ENCODE measurements around the gene ACTG2.
"Not testable (repeated sequence)": the region's sequence is repeated elsewhere in the genome, so short reads cannot be mapped to it uniquely, and the experiment has no call there.

The ACTG2 gene

DNA sequence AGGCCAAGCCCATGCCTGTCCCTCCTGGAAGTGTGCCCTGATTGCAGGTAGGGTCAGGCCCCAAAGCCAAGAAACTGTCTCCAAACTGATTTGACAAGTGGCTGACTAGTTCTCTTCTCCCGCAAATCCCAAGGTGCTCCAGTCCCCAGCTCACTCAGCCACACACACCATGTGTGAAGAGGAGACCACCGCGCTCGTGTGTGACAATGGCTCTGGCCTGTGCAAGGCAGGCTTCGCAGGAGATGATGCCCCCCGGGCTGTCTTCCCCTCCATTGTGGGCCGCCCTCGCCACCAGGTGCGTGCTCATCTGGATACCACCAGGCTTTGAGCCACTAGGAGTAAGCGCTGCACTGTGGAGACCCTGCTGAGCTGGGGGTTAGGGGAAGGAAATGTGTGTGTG, 8.3 kb downstream of the ACTG2 start:
- no peak overlapping the region for H3K4me2 ChIP-seq (ENCODE audit: low read length)
- H4K91ac ChIP-seq (ENCODE audit: low read depth, low read length): no peak overlapping the region
- peak overlapping the region; percentile 30 for H4K12ac ChIP-seq (ENCODE audit: low read depth, low read length)
- no peak overlapping the region for H2BK120ac ChIP-seq (ENCODE audit: insufficient read depth, low read length, poor library complexity)
- no peaks in the 10 kb centered on the region for H3K9me3 ChIP-seq (ENCODE audit: insufficient read depth, low read depth, low read length)
- no peaks in the 10 kb centered on the region for H3K79me2 ChIP-seq (ENCODE audit: control insufficient read depth, insufficient read depth, low read length, poor library complexity)
- no peak overlapping the region for H2BK5ac ChIP-seq (ENCODE audit: low read depth, low read length, poor library complexity)
- no peaks in the 10 kb centered on the region for H3K36me3 ChIP-seq (ENCODE audit: control insufficient read depth in 1 of 2, insufficient read depth in 2 of 2, low read length in 2 of 2)
- H3K4me3 ChIP-seq (ENCODE audit: low read depth, low read length): no peak overlapping the region
- H3K27ac ChIP-seq (ENCODE audit: low read depth, low read length): no peak overlapping the region
- H2BK12ac ChIP-seq (ENCODE audit: low read length): no peak overlapping the region
- H3K14ac ChIP-seq (ENCODE audit: low read length): no peak overlapping the region
- DNase-seq: no peak
- peak overlapping the region; percentile 46 for H2AK5ac ChIP-seq (ENCODE audit: low read length)
- WGBS (ENCODE audit: extremely low coverage, insufficient coverage, insufficient read length): no CpG with 5 or more reads among the region's 10 CpGs
- H3K23ac ChIP-seq (ENCODE audit: low read length): no peak overlapping the region
- no peak overlapping the region for H2AFZ ChIP-seq (ENCODE audit: insufficient read depth, low read length, poor library complexity)
- no peaks in the 10 kb centered on the region for H3K27me3 ChIP-seq (ENCODE audit: insufficient read depth, low read length)
- H3K79me1 ChIP-seq (ENCODE audit: low read length): no peaks in the 10 kb centered on the region
- no peaks in the 10 kb centered on the region for H3K4me1 ChIP-seq (ENCODE audit: control insufficient read depth in 1 of 2, insufficient read depth in 2 of 2, low read length in 2 of 2)
- no peak overlapping the region for H3K4ac ChIP-seq (ENCODE audit: low read depth, low read length)
- H3K18ac ChIP-seq (ENCODE audit: low read length): no peak overlapping the region
- H3K9ac ChIP-seq (ENCODE audit: low read length): no peak overlapping the region
- no peak overlapping the region for H4K8ac ChIP-seq (ENCODE audit: low read depth, low read length)

DNA sequence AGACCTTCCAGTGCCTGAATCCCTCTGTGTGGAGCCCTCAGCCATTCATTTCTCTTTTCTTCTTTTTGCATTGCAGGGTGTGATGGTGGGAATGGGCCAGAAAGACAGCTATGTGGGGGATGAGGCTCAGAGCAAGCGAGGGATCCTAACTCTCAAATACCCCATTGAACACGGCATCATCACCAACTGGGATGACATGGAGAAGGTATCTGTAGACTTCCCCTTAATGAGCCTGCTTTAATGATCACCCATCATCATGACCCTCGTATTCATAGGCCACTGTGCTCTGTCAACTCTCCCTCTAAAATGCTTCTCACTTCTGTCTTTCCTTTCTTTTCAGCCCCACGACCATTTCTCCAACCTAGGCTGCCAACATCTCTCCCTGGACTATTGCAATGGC, 9.5 kb downstream of the ACTG2 start:
- Histone ChIP-seq H3K9me3 (ENCODE audit: insufficient read depth, low read depth, low read length) (no peaks in the 10 kb centered on the region), H3K14ac (ENCODE audit: low read length) (no peak overlapping the region), H3K23ac (ENCODE audit: low read length) (peak overlapping the region; percentile 27)

DNA sequence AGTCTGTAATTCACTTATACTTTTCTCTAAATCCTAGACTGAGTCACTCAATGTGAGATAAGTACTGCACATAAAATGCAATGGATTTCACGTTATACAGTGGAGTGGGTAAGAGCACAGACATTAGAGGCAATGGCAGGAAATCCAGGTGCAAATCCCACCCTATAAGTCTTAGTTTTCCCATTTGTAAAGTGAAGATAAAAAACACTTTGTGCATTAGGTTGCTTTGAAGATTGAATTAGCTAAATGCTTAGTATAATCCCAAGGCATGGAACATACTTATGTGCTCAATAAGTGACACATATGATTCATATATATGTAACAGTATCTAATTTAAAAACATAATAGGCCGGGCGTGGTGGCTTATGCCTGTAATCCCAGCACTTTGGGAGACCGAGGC, 10.5 kb downstream of the ACTG2 start:
- no peak overlapping the region for H2BK120ac ChIP-seq (ENCODE audit: insufficient read depth, low read length, poor library complexity)
- no peaks in the 10 kb centered on the region for H3K79me2 ChIP-seq (ENCODE audit: control insufficient read depth, insufficient read depth, low read length, poor library complexity)
- no peaks in the 10 kb centered on the region for H3K9me3 ChIP-seq (ENCODE audit: insufficient read depth, low read depth, low read length)
- no peak overlapping the region for H3K27ac ChIP-seq (ENCODE audit: low read depth, low read length)
- H3K4ac ChIP-seq (ENCODE audit: low read depth, low read length): no peak overlapping the region
- H2AFZ ChIP-seq (ENCODE audit: insufficient read depth, low read length, poor library complexity): no peak overlapping the region
- no peak overlapping the region for H2AK5ac ChIP-seq (ENCODE audit: low read length)
- no peak overlapping the region for H3K9ac ChIP-seq (ENCODE audit: low read length)
- WGBS (ENCODE audit: extremely low coverage, insufficient coverage, insufficient read length): no CpG with 5 or more reads among the region's 4 CpGs
- no peak overlapping the region for H2BK12ac ChIP-seq (ENCODE audit: low read length)
- H3K18ac ChIP-seq (ENCODE audit: low read length): no peak overlapping the region
- DNase-seq: no peak
- no peak overlapping the region for H4K12ac ChIP-seq (ENCODE audit: low read depth, low read length)
- no peak overlapping the region for H4K8ac ChIP-seq (ENCODE audit: low read depth, low read length)
- no peak overlapping the region for H3K14ac ChIP-seq (ENCODE audit: low read length)
- no peaks in the 10 kb centered on the region for H3K27me3 ChIP-seq (ENCODE audit: insufficient read depth, low read length)
- H3K4me3 ChIP-seq (ENCODE audit: low read depth, low read length): no peak overlapping the region
- H2BK5ac ChIP-seq (ENCODE audit: low read depth, low read length, poor library complexity): no peak overlapping the region
- H3K36me3 ChIP-seq (ENCODE audit: control insufficient read depth in 1 of 2, insufficient read depth in 2 of 2, low read length in 2 of 2): no peaks in the 10 kb centered on the region
- H4K91ac ChIP-seq (ENCODE audit: low read depth, low read length): no peak overlapping the region
- H3K79me1 ChIP-seq (ENCODE audit: low read length): no peaks in the 10 kb centered on the region
- H3K4me1 ChIP-seq (ENCODE audit: control insufficient read depth in 1 of 2, insufficient read depth in 2 of 2, low read length in 2 of 2): no peaks in the 10 kb centered on the region
- H3K23ac ChIP-seq (ENCODE audit: low read length): no peak overlapping the region
- H3K4me2 ChIP-seq (ENCODE audit: low read length): no peak overlapping the region

More for the DNA sequence above, 9.5 kb downstream of the ACTG2 start:
- Histone ChIP-seq H4K8ac (ENCODE audit: low read depth, low read length) (no peak overlapping the region), H2BK120ac (ENCODE audit: insufficient read depth, low read length, poor library complexity) (no peak overlapping the region), H3K18ac (ENCODE audit: low read length) (no peak overlapping the region), H3K4ac (ENCODE audit: low read depth, low read length) (no peak overlapping the region), H3K4me2 (ENCODE audit: low read length) (no peak overlapping the region), H3K4me1 (ENCODE audit: control insufficient read depth in 1 of 2, insufficient read depth in 2 of 2, low read length in 2 of 2) (no peaks in the 10 kb centered on the region), H3K27me3 (ENCODE audit: insufficient read depth, low read length) (no peaks in the 10 kb centered on the region), H4K91ac (ENCODE audit: low read depth, low read length) (no peak overlapping the region), H3K4me3 (ENCODE audit: low read depth, low read length) (no peak overlapping the region), H2BK12ac (ENCODE audit: low read length) (no peak overlapping the region), H2BK5ac (ENCODE audit: low read depth, low read length, poor library complexity) (no peak overlapping the region), H3K9ac (ENCODE audit: low read length) (no peak overlapping the region), H3K79me1 (ENCODE audit: low read length) (no peaks in the 10 kb centered on the region), H3K79me2 (ENCODE audit: control insufficient read depth, insufficient read depth, low read length, poor library complexity) (no peaks in the 10 kb centered on the region), H3K36me3 (ENCODE audit: control insufficient read depth in 1 of 2, insufficient read depth in 2 of 2, low read length in 2 of 2) (no peaks in the 10 kb centered on the region), H2AK5ac (ENCODE audit: low read length) (no peak overlapping the region), H2AFZ (ENCODE audit: insufficient read depth, low read length, poor library complexity) (no peak overlapping the region), H3K27ac (ENCODE audit: low read depth, low read length) (no peak overlapping the region), H4K12ac (ENCODE audit: low read depth, low read length) (no peak overlapping the region)
- no CpG with 5 or more reads among the region's 4 CpGs for WGBS (ENCODE audit: extremely low coverage, insufficient coverage, insufficient read length)
- DNase-seq: no peak

DNA sequence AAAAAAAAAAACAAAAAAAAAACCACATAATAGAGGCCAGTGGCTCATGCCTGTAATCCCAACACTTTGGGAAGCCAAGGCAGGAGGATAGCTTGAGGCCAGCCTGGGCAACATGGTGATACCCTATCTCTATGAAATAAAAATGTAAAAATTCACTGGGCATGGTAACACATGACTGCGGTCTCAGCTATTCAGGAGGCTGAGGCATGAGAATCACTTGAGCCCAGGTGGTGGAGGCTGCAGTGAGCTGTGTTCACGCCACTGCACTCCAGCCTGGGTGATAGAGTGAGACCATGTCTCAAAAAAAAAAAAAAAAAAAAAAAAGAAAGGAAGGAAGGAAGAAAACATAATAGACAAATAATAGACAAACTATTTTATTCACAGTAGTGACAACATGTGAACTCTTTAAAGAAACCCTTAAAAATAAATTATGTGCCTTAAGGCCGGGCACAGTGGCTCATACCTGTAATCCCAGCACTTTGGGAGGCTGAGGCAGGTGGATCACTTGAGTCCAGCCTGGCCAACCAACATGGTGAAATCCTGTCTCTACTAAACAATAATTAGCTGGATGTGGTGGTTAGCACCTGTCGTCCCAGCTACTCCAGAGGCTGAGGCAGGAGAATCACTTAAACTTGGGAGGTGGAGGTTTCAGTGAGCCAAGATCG, 11.3 kb downstream of the ACTG2 start:
- H3K4me1 ChIP-seq (ENCODE audit: control insufficient read depth in 1 of 2, insufficient read depth in 2 of 2, low read length in 2 of 2); H4K12ac ChIP-seq (ENCODE audit: low read depth, low read length); H3K9ac ChIP-seq (ENCODE audit: low read length); H4K91ac ChIP-seq (ENCODE audit: low read depth, low read length); H2BK12ac ChIP-seq (ENCODE audit: low read length); H3K79me2 ChIP-seq (ENCODE audit: control insufficient read depth, insufficient read depth, low read length, poor library complexity); H2AK5ac ChIP-seq (ENCODE audit: low read length); H3K4me3 ChIP-seq (ENCODE audit: low read depth, low read length); H3K4me2 ChIP-seq (ENCODE audit: low read length); H3K4ac ChIP-seq (ENCODE audit: low read depth, low read length); H2BK120ac ChIP-seq (ENCODE audit: insufficient read depth, low read length, poor library complexity); DNase-seq; H3K79me1 ChIP-seq (ENCODE audit: low read length); H4K8ac ChIP-seq (ENCODE audit: low read depth, low read length); H3K36me3 ChIP-seq (ENCODE audit: control insufficient read depth in 1 of 2, insufficient read depth in 2 of 2, low read length in 2 of 2); H3K18ac ChIP-seq (ENCODE audit: low read length); H3K14ac ChIP-seq (ENCODE audit: low read length); H2AFZ ChIP-seq (ENCODE audit: insufficient read depth, low read length, poor library complexity); H2BK5ac ChIP-seq (ENCODE audit: low read depth, low read length, poor library complexity); H3K27me3 ChIP-seq (ENCODE audit: insufficient read depth, low read length); H3K27ac ChIP-seq (ENCODE audit: low read depth, low read length); H3K9me3 ChIP-seq (ENCODE audit: insufficient read depth, low read depth, low read length); H3K23ac ChIP-seq (ENCODE audit: low read length): not testable (repeated sequence)
- WGBS (ENCODE audit: extremely low coverage, insufficient coverage, insufficient read length): no CpG with 5 or more reads among the region's 5 CpGs

Measured in trophoblast cell (in vitro differentiated cells and primary cell).